ENCODE data around the gene CMTM2. TPM values are rescaled to one million over a fixed set of nuclear protein-coding genes. Genes with fewer than 3 reads are reported as not detected.

CMTM2 gene
- total and polyA plus RNA-seq, 2 donors (not counting 1 experiment from before 2014, with no cell fraction given): not detected

GRCh38 chr16:66574081-66574480 lies 5.2 kb upstream of the CMTM2 start:
- ATAC-seq (ENCODE audit: low read depth) (no peak), DNase-seq (no peak)
- peaks cover 8 to 14% of the 10 kb centered on the region in 2 donors for H3K4me1 ChIP-seq (ENCODE audit: control insufficient read depth in 2 of 2, insufficient read depth in 2 of 2, low read length in 2 of 2)
- CTCF ChIA-PET: interaction anchor here (0.7 kb wide), 1 partner anchor 93 kb away, joined by 3 read pairs; no protein-coding TSS in a partner anchor
- no CpG with 5 or more reads among the region's 1 CpG for WGBS (ENCODE audit: insufficient coverage)
- TF ChIP-seq EZH2 (IDR thresholded peaks at IDR 0.05; ENCODE audit: borderline replicate concordance, insufficient read depth, low read depth, low read length, poor library complexity, severe bottlenecking) (no peak), CTCF (IDR thresholded peaks at IDR 0.05) (no peak)
- H4K20me1 ChIP-seq (ENCODE audit: control insufficient read depth, insufficient read depth, low read length, poor library complexity, severe bottlenecking): peaks cover 10% of the 10 kb centered on the region
- H3K27ac ChIP-seq (ENCODE audit: low read length in 2 of 2): no peak overlapping the region
- H3K4me3 Mint-ChIP-seq: no peak overlapping the region
- H3K27me3 Mint-ChIP-seq: peaks cover 25% of the 10 kb centered on the region
- no peaks in the 10 kb centered on the region for H3K9me3 Mint-ChIP-seq (ENCODE audit: insufficient read depth)
- H3K9me3 ChIP-seq (ENCODE audit: control extremely low read depth in 1 of 3, control insufficient read depth in 2 of 3, insufficient read depth in 1 of 3, low read length in 2 of 3): peaks cover 0 to 2% (median 0%) of the 10 kb centered on the region in 3 donors
- no peak overlapping the region for H2AFZ ChIP-seq (ENCODE audit: insufficient read depth, low read depth, low read length, poor library complexity, severe bottlenecking)
- peaks cover 10% of the 10 kb centered on the region for H3K4me1 Mint-ChIP-seq
- no peak overlapping the region for H3K4me2 ChIP-seq (replicated peaks; ENCODE audit: low read depth, low read length, poor library complexity, severe bottlenecking)
- POLR2A ChIA-PET: no interaction called here
- peaks cover 0 to 23% (median 19%) of the 10 kb centered on the region in 4 experiments for H3K27me3 ChIP-seq (replicated peaks in 1 of 4; ENCODE audit: control extremely low read depth in 1 of 4, control insufficient read depth in 3 of 4, insufficient read depth in 4 of 4, low read length in 3 of 4)
- H3K79me2 ChIP-seq (ENCODE audit: control insufficient read depth, insufficient read depth, low read length): no peaks in the 10 kb centered on the region
- no peak overlapping the region for H3K9ac ChIP-seq (ENCODE audit: low read length)
- H3K27ac Mint-ChIP-seq: no peak overlapping the region
- intact Hi-C loops (cut with micrococcal nuclease): no loop called here
- H3K4me3 ChIP-seq (ENCODE audit: control extremely low read depth in 1 of 5, extremely low read depth in 1 of 5, insufficient read depth in 1 of 5, low read depth in 2 of 5, low read length in 4 of 5): no peak overlapping the region
- no peaks in the 10 kb centered on the region for H3K36me3 ChIP-seq (replicated peaks in 1 of 2; ENCODE audit: control extremely low read depth in 1 of 2, control insufficient read depth in 1 of 2, extremely low read depth in 1 of 2, insufficient read depth in 2 of 2, low read length in 1 of 2)

DNA sequence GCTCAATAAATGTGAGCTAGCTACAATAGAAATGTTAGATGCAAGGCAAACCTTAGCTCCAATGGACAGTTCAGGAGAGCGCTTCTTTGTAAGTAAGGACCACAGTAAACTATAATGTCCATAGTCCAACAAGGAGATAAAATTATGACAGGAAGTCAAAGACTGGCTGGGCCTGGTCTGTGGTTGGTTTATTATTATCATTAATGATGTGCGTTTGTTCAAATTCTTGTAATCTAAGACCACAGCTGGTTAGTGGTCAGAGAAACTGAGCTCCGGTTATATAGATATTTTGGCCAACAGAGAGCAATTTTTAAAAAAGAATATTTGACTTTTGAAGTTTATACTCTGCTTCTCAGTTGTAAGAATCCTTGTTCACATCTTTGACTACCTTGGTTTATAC lies 4.7 kb upstream of the CMTM2 start:
- H3K36me3 ChIP-seq (replicated peaks in 1 of 2; ENCODE audit: control extremely low read depth in 1 of 2, control insufficient read depth in 1 of 2, extremely low read depth in 1 of 2, insufficient read depth in 2 of 2, low read length in 1 of 2): no peaks in the 10 kb centered on the region
- WGBS (ENCODE audit: insufficient coverage): 100% methylated on average over 1 of the region's 3 CpGs

More for the DNA sequence above, 4.7 kb upstream of the CMTM2 start:
- CTCF ChIA-PET: interaction anchor here (0.7 kb wide), 1 partner anchor 93 kb away, joined by 3 read pairs; no protein-coding TSS in a partner anchor
- DNase-seq: no peak
- no peak overlapping the region for H3K27ac Mint-ChIP-seq
- H2AFZ ChIP-seq (ENCODE audit: insufficient read depth, low read depth, low read length, poor library complexity, severe bottlenecking): no peak overlapping the region
- H3K27ac ChIP-seq (ENCODE audit: low read length in 2 of 2): no peak overlapping the region
- H3K4me1 Mint-ChIP-seq: peaks cover 10% of the 10 kb centered on the region
- H4K20me1 ChIP-seq (ENCODE audit: control insufficient read depth, insufficient read depth, low read length, poor library complexity, severe bottlenecking): peaks cover 6% of the 10 kb centered on the region
- H3K4me2 ChIP-seq (replicated peaks; ENCODE audit: low read depth, low read length, poor library complexity, severe bottlenecking): no peak overlapping the region
- TF ChIP-seq EZH2 (IDR thresholded peaks at IDR 0.05; ENCODE audit: borderline replicate concordance, insufficient read depth, low read depth, low read length, poor library complexity, severe bottlenecking): no peak
- no peak for TF ChIP-seq CTCF (IDR thresholded peaks at IDR 0.05)
- H3K4me3 Mint-ChIP-seq: no peak overlapping the region
- no peak for ATAC-seq (ENCODE audit: low read depth)
- H3K27me3 Mint-ChIP-seq: peaks cover 27% of the 10 kb centered on the region
- peaks cover 13 to 18% of the 10 kb centered on the region in 2 donors for H3K4me1 ChIP-seq (ENCODE audit: control insufficient read depth in 2 of 2, insufficient read depth in 2 of 2, low read length in 2 of 2)
- intact Hi-C loops (cut with micrococcal nuclease): no loop called here
- POLR2A ChIA-PET: interaction anchor here (0.5 kb wide), 1 partner anchor 70 kb away, joined by 9 read pairs; no protein-coding TSS in a partner anchor
- H3K9ac ChIP-seq (ENCODE audit: low read length): no peak overlapping the region
- H3K79me2 ChIP-seq (ENCODE audit: control insufficient read depth, insufficient read depth, low read length): no peaks in the 10 kb centered on the region
- no peak overlapping the region for H3K4me3 ChIP-seq (ENCODE audit: control extremely low read depth in 1 of 5, extremely low read depth in 1 of 5, insufficient read depth in 1 of 5, low read depth in 2 of 5, low read length in 4 of 5)
- H3K9me3 Mint-ChIP-seq (ENCODE audit: insufficient read depth): no peaks in the 10 kb centered on the region
- H3K9me3 ChIP-seq (ENCODE audit: control extremely low read depth in 1 of 3, control insufficient read depth in 2 of 3, insufficient read depth in 1 of 3, low read length in 2 of 3): peaks cover 0 to 2% (median 0%) of the 10 kb centered on the region in 3 donors
- H3K27me3 ChIP-seq (replicated peaks in 1 of 4; ENCODE audit: control extremely low read depth in 1 of 4, control insufficient read depth in 3 of 4, insufficient read depth in 4 of 4, low read length in 3 of 4): peaks cover 0 to 28% (median 23%) of the 10 kb centered on the region in 4 experiments

Measured in B cell (primary cell).